CD14-positive monocyte (primary cell): ENCODE results near the gene CYTH4. TPM values are rescaled to one million over a fixed set of nuclear protein-coding genes. Genes with fewer than 3 reads are reported as not detected.

Source experiments
- DNase-seq, 3 donors: peaks; one replicate each; pipeline ENCODE4 v3.0.0-alpha.2; 2011 to 2022
- H2AFZ ChIP-seq: 2 replicates; pipeline ENCODE4 v1.6.0; 2012; ENCODE audit warnings: mild to moderate bottlenecking, low read depth, low read length, inconsistent platforms; ENCODE audit not compliant: insufficient read depth, poor library complexity, severe bottlenecking
- H3K27ac ChIP-seq, 2 donors: 1 replicate in 1 of 2; 2 replicates in 1 of 2; pipeline ENCODE4 v1.5.1; 2012 to 2013; ENCODE audit warnings: low read length in 2 of 2, control low read depth in 1 of 2, inconsistent platforms in 1 of 2, low read depth in 1 of 2, mild to moderate bottlenecking in 1 of 2
- H3K27me3 ChIP-seq, 2 donors: one replicate each; pipeline versions ENCODE4 v1.6.0 to v1.6.1; 2011 to 2013; ENCODE audit warnings: low read length in 2 of 2; ENCODE audit not compliant: control insufficient read depth in 2 of 2, insufficient read depth in 2 of 2
- H3K36me3 ChIP-seq, 2 donors: replicated peaks in 1 of 2; 1 replicate in 1 of 2; 2 replicates in 1 of 2; pipeline versions ENCODE4 v1.5.1 to v1.6.1; 2012 to 2013; ENCODE audit warnings: low read length in 2 of 2, control low read depth in 1 of 2, inconsistent platforms in 1 of 2, mild to moderate bottlenecking in 1 of 2; ENCODE audit not compliant: insufficient read depth in 2 of 2, control insufficient read depth in 1 of 2
- H3K4me1 ChIP-seq, 2 donors: 1 replicate in 1 of 2; 2 replicates in 1 of 2; pipeline versions ENCODE4 v1.5.1 to v1.6.1; 2012 to 2013; ENCODE audit warnings: low read length in 2 of 2, control low read depth in 1 of 2, inconsistent platforms in 1 of 2, mild to moderate bottlenecking in 1 of 2, moderate library complexity in 1 of 2; ENCODE audit not compliant: insufficient read depth in 2 of 2, control insufficient read depth in 1 of 2
- H3K4me2 ChIP-seq: replicated peaks from 2 replicates; pipeline ENCODE3; 2012; ENCODE audit warnings: low read length, moderate library complexity, mild to moderate bottlenecking; ENCODE audit not compliant: poor library complexity, severe bottlenecking; ENCODE audit errors: extremely low read depth
- H3K4me3 ChIP-seq, 3 experiments: fragments of 200-600 bp in 1 of 3; sonication (generic) in 1 of 3; replicated peaks in 1 of 3; 1 replicate in 2 of 3; 2 replicates in 1 of 3; pipeline ENCODE4 v1.5.1; 2011 to 2013; ENCODE audit warnings: low read length in 3 of 3, mild to moderate bottlenecking in 3 of 3, control low read depth in 2 of 3, low read depth in 2 of 3, inconsistent platforms in 1 of 3, moderate library complexity in 1 of 3
- H3K79me2 ChIP-seq: 2 replicates; pipeline ENCODE4 v1.6.0; 2012; ENCODE audit warnings: mild to moderate bottlenecking, control low read depth, inconsistent platforms, low read length, moderate library complexity; ENCODE audit not compliant: insufficient read depth
- H3K9ac ChIP-seq: 2 replicates; pipeline ENCODE4 v1.6.0; 2017; ENCODE audit warnings: low read length, mild to moderate bottlenecking; ENCODE audit not compliant: insufficient read depth, poor library complexity, severe bottlenecking
- H3K9me3 ChIP-seq, 2 donors: replicated peaks in 1 of 2; 1 replicate in 1 of 2; 2 replicates in 1 of 2; pipeline versions ENCODE4 v1.5.1 to v1.6.1; 2012 to 2013; ENCODE audit warnings: low read length in 2 of 2, control low read depth in 1 of 2; ENCODE audit not compliant: control insufficient read depth in 1 of 2, insufficient read depth in 1 of 2
- H4K20me1 ChIP-seq: 2 replicates; pipeline ENCODE4 v1.6.0; 2012; ENCODE audit warnings: mild to moderate bottlenecking, low read length, control low read depth, moderate library complexity; ENCODE audit not compliant: insufficient read depth
- H3K27ac Mint-ChIP-seq, 7 donors: one replicate each; pipeline ENCODE4 v1.8.0; 2020; ENCODE audit warnings: mild to moderate bottlenecking in 7 of 7, mixed read lengths in 7 of 7, moderate library complexity in 6 of 7, inconsistent platforms in 2 of 7
- H3K27me3 Mint-ChIP-seq, 3 donors: one replicate each; pipeline ENCODE4 v1.8.0; 2021 to 2022; ENCODE audit warnings: low read depth in 3 of 3, mild to moderate bottlenecking in 3 of 3, mixed read lengths in 3 of 3, moderate library complexity in 3 of 3, inconsistent platforms in 1 of 3
- H3K36me3 Mint-ChIP-seq, 2 donors: one replicate each; pipeline ENCODE4 v1.8.0; 2020; ENCODE audit warnings: mixed read lengths in 2 of 2, inconsistent platforms in 1 of 2, mild to moderate bottlenecking in 1 of 2
- H3K4me1 Mint-ChIP-seq: one replicate; pipeline ENCODE4 v1.8.0; 2020; ENCODE audit warnings: mild to moderate bottlenecking, mixed read lengths
- H3K4me3 Mint-ChIP-seq, 2 donors: one replicate each; pipeline ENCODE4 v1.8.0; 2020; ENCODE audit warnings: mild to moderate bottlenecking in 2 of 2, mixed read lengths in 2 of 2, moderate library complexity in 1 of 2
- H3K9me3 Mint-ChIP-seq, 7 donors: one replicate each; pipeline ENCODE4 v1.8.0; 2020 to 2022; ENCODE audit warnings: mixed read lengths in 7 of 7, mild to moderate bottlenecking in 6 of 7, moderate library complexity in 6 of 7, inconsistent platforms in 2 of 7
- CTCF ChIP-seq: fragments of 200-600 bp; IDR thresholded peaks from one replicate; pipeline ENCODE4 v1.8.0; 2022; ENCODE audit warnings: antibody characterized with exemption, mild to moderate bottlenecking
- WGBS: methylation state at CpG from one replicate; pipeline ENCODE4 v1.1.5; 2013; ENCODE audit warnings: missing lambda C conversion rate; ENCODE audit not compliant: insufficient coverage; 5-methylcytosine and 5-hydroxymethylcytosine counted together
- intact Hi-C, 2 donors: fragments of 100-400 bp; cut with micrococcal nuclease; formaldehyde crosslinking; loops; one replicate each; pipeline versions ENCODE4 v1.15.0 to v1.15.1; 2023
- polyA plus RNA-seq, 3 donors: library from polyadenylated mRNA; depleted of rRNA in 1 of 3; unstranded in 2 of 3; stranded (reverse) in 1 of 3; fragments of 300-500 nt in 2 of 3; fragments of >200 nt in 1 of 3; fragmentation: Illumina TruSeq in 2 of 3; gene quantifications; 1 replicate in 2 of 3; 2 replicates in 1 of 3; pipeline ENCODE4 v1.2.3, GENCODE V29; 2012 to 2021

Gene CYTH4
- polyA plus RNA-seq, 3 donors, result 51.0 to 254 (median 70.0) TPM

GRCh38 chr22:37288521-37288920, 6.2 kb downstream of the CYTH4 start:
- Mint-ChIP-seq H3K27ac (peak overlapping the region in 4 of 7 donors; percentile 3 to 79 (median 66)), H3K9me3 (peaks cover 0 to 3% (median 0%) of the 10 kb centered on the region in 7 donors), H3K36me3 (peaks cover 85% of the 10 kb centered on the region in 2 donors), H3K27me3 (peaks cover 0 to 4% (median 2%) of the 10 kb centered on the region in 3 donors), H3K4me3 (no peak overlapping the region), H3K4me1 (peaks cover 87% of the 10 kb centered on the region)
- Histone ChIP-seq H3K9me3 (no peaks in the 10 kb centered on the region), H3K4me1 (peaks cover 69 to 100% of the 10 kb centered on the region in 2 donors), H3K27ac (peak overlapping the region in 1 of 2 donors; percentile 48), H3K36me3 (peaks cover 74 to 78% of the 10 kb centered on the region in 2 donors), H3K9ac (no peak overlapping the region), H4K20me1 (peaks cover 87% of the 10 kb centered on the region), H3K4me3 (no peak overlapping the region), H3K79me2 (peaks cover 96% of the 10 kb centered on the region), H2AFZ (no peak overlapping the region), H3K4me2 (no peak overlapping the region), H3K27me3 (no peaks in the 10 kb centered on the region)
- no peak for TF ChIP-seq CTCF
- DNase-seq, result no peak
- 98% methylated on average over 6 of the region's 7 CpGs for WGBS
- intact Hi-C loops, result no loop called here

GRCh38 chr22:37289156-37289735, 6.9 kb downstream of the CYTH4 start:
- no peak overlapping the region for H3K4me3 Mint-ChIP-seq
- peaks cover 0 to 4% (median 2%) of the 10 kb centered on the region in 3 donors for H3K27me3 Mint-ChIP-seq
- H3K27ac ChIP-seq, result peak overlapping the region in 1 of 2 donors; percentile 48
- H3K36me3 ChIP-seq, result peaks cover 78 to 82% of the 10 kb centered on the region in 2 donors
- no peak overlapping the region for H3K9ac ChIP-seq
- peaks cover 89% of the 10 kb centered on the region for H4K20me1 ChIP-seq
- no peak overlapping the region for H3K4me2 ChIP-seq
- no peak for DNase-seq
- H2AFZ ChIP-seq, result no peak overlapping the region
- H3K27me3 ChIP-seq, result no peaks in the 10 kb centered on the region
- H3K9me3 Mint-ChIP-seq, result peaks cover 0 to 3% (median 0%) of the 10 kb centered on the region in 7 donors
- 99% methylated on average over 5 of the region's 7 CpGs for WGBS
- peaks cover 62 to 97% of the 10 kb centered on the region in 2 donors for H3K4me1 ChIP-seq
- TF ChIP-seq CTCF, result no peak
- peak overlapping the region in 4 of 7 donors; percentile 3 to 79 (median 59) for H3K27ac Mint-ChIP-seq
- no peaks in the 10 kb centered on the region for H3K9me3 ChIP-seq
- intact Hi-C loops, result no loop called here
- H3K4me3 ChIP-seq, result no peak overlapping the region
- peaks cover 92% of the 10 kb centered on the region for H3K79me2 ChIP-seq
- H3K4me1 Mint-ChIP-seq, result peaks cover 88% of the 10 kb centered on the region
- H3K36me3 Mint-ChIP-seq, result peaks cover 85 to 87% of the 10 kb centered on the region in 2 donors
